Stimulated activated CD8-positive, alpha-beta memory T cell treated with anti-CD3 and anti-CD28 coated beads, Interleukin-12 subunit alpha, Interleukin-12 subunit beta, amount 100 ng/mL, for 1 hour (primary cell): ENCODE measurements around the gene ANAPC16.
"Not testable (repeated sequence)": the region's sequence is repeated elsewhere in the genome, so short reads cannot be mapped to it uniquely, and the experiment has no call there.

Source experiments
- DNase-seq: peaks from one replicate; pipeline ENCODE4 v3.0.0-alpha.2; 2020; ENCODE audit warnings: low read depth

Gene ANAPC16

DNA sequence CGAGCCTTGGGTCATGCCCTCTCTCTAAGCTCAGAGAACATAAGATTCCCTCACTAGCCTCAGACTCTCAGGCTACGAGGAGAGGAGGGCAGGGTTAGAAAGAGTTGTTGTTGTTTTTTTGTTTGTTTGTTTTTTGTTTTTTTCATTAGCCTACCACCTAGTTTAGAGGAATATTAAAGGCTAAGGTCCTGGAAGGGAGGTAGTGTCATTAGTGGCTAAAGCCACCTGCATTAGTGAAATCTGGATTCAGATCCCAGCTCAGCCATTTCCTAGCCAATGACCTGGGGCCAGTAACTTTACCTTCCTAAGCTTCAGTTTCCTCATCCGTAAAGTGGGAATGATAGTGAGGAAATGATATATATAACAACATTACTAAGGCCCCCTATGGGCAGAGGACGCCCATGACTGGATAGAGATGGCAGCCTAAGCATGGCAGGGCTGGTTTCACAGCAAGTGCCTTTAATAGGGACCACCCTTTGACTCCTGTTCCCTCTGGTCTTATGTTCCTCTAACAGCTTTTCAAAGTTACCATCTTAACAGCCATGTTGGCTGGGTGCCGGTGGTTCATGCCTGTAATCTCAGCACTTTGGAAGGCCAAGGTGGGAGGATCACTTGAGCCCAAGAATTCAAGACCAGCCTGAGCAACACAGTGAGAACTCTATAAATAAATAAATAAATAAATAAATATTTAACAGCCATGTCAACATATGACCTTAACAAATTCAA is 63.0 kb downstream of the ANAPC16 start:
- DNase-seq = no peak

DNA sequence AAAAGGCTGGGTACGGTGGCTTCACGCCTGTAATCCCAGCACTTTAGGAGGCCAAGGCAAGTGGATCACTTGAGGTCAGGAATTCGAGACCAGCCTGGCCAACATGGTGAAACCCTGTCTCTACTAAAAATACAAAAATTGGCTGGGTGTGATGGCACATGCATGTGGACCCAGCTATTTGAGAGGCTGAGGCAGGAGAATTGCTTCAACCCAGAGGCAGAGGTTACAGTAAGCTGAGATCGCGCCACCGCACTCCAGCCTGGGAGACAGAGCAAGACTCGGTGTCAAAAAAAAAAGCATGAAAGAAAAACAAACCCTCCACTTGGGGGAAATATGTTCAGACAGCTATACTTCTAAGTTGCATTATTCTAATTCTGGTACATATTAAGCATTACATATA is 63.8 kb downstream of the ANAPC16 start:
- not testable (repeated sequence) for DNase-seq

DNA sequence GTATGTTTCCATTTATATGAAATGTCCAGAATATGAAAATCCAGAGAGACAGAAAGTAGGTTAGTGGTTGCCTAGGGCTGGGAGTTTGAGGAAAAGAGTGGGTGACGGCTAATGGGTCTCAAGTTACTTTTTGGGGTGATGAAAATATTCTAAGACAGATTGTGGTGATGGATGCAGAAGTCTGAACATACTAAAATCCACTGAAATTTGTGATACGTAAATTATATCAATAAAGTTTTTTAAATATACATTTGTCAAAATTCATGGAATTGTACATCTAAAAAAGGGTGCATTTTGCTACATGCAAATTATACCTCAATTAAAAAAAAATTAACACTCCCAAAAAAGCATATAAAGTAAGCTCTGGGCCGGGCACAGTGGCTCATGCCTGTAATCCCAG is 67.3 kb downstream of the ANAPC16 start:
- no peak for DNase-seq
